H1 (cell line): ENCODE data around the gene FERMT2. TPM values are rescaled to one million over a fixed set of nuclear protein-coding genes. Genes with fewer than 3 reads are reported as not detected.

Experiments used
- CTCF ChIA-PET: fragments of 300-600 bp; sonication (Branson Sonifier 250); formaldehyde crosslinking; loops from one replicate; lab custom pipeline; 2021; ENCODE audit not compliant: partially characterized antibody; lab: Charles Lee
- POLR2A ChIA-PET: fragments of 300-600 bp; sonication (Branson Sonifier 250); formaldehyde crosslinking; loops from one replicate; lab custom pipeline; 2021; ENCODE audit warnings: inconsistent platforms; ENCODE audit not compliant: partially characterized antibody; lab: Charles Lee
- DNase-seq, 2 experiments: peaks; one replicate each; pipeline versions ENCODE4 v3.0.0 to v3.0.0-alpha.2; 2010 to 2022; ENCODE audit warnings: low spot score in 2 of 2, low read depth in 1 of 2, mixed read lengths in 1 of 2
- FAIRE-seq: peaks from 2 replicates; lab custom pipeline; 2011; peaks lifted over from hg19 to GRCh38; lab: Jason Lieb, UNC
- H2AFZ ChIP-seq: 2 replicates; pipeline ENCODE4 v1.8.1; 2012; ENCODE audit warnings: low read length, inconsistent platforms
- H2AK5ac ChIP-seq: 2 replicates; pipeline ENCODE4 v1.6.1; 2013; ENCODE audit warnings: low read depth, low read length
- H2BK120ac ChIP-seq: replicated peaks from 2 replicates; pipeline ENCODE3; 2013; ENCODE audit warnings: low read depth, low read length, inconsistent platforms
- H2BK12ac ChIP-seq: 2 replicates; pipeline ENCODE4 v1.6.1; 2013; ENCODE audit warnings: low read depth, low read length
- H2BK15ac ChIP-seq: 2 replicates; pipeline ENCODE4 v1.6.1; 2013; ENCODE audit warnings: low read length
- H2BK20ac ChIP-seq: 2 replicates; pipeline ENCODE4 v1.6.1; 2013; ENCODE audit warnings: low read length
- H2BK5ac ChIP-seq: 2 replicates; pipeline ENCODE4 v1.6.1; 2013; ENCODE audit warnings: low read depth, low read length
- H3K14ac ChIP-seq: 2 replicates; pipeline ENCODE4 v1.6.1; 2013; ENCODE audit warnings: inconsistent platforms; ENCODE audit not compliant: insufficient read length
- H3K18ac ChIP-seq: 2 replicates; pipeline ENCODE4 v1.6.1; 2013; ENCODE audit warnings: low read length; ENCODE audit errors: extremely low read depth
- H3K23ac ChIP-seq: 2 replicates; pipeline ENCODE4 v1.6.1; 2013; ENCODE audit warnings: inconsistent platforms; ENCODE audit not compliant: insufficient read length
- H3K23me2 ChIP-seq: 2 replicates; pipeline ENCODE4 v1.6.1; 2013; ENCODE audit warnings: low read depth, low read length
- H3K27ac ChIP-seq: 2 replicates; pipeline ENCODE4 v1.6.1; 2011; ENCODE audit warnings: low read depth, low read length, inconsistent platforms
- H3K27me3 ChIP-seq, 4 experiments: replicated peaks in 1 of 4; 1 replicate in 1 of 4; 2 replicates in 3 of 4; pipeline versions ENCODE4 v1.6.1 to v1.8.1; 2011 to 2013; ENCODE audit warnings: low read length in 3 of 4, mild to moderate bottlenecking in 3 of 4, inconsistent platforms in 2 of 4, mixed read lengths in 2 of 4, moderate library complexity in 1 of 4; ENCODE audit not compliant: control insufficient read depth in 3 of 4, insufficient read depth in 3 of 4; ENCODE audit errors: extremely low read depth in 1 of 4
- H3K36me3 ChIP-seq, 4 experiments: 2 replicates each; pipeline versions ENCODE4 v1.6.1 to v1.8.1; 2011 to 2013; ENCODE audit warnings: mild to moderate bottlenecking in 4 of 4, low read length in 3 of 4, moderate library complexity in 2 of 4, control low read depth in 1 of 4, inconsistent platforms in 1 of 4; ENCODE audit not compliant: insufficient read depth in 4 of 4, control insufficient read depth in 2 of 4
- H3K4ac ChIP-seq: replicated peaks from 2 replicates; pipeline ENCODE3; 2013; ENCODE audit warnings: low read length, low read depth, mixed read lengths, inconsistent platforms; ENCODE audit not compliant: insufficient read length
- H3K4me1 ChIP-seq, 4 experiments: replicated peaks in 1 of 4; 1 replicate in 1 of 4; 2 replicates in 3 of 4; pipeline versions ENCODE4 v1.6.1 to v1.8.1; 2011 to 2013; ENCODE audit warnings: low read length in 3 of 4, inconsistent platforms in 2 of 4, mixed read lengths in 1 of 4; ENCODE audit not compliant: insufficient read depth in 4 of 4, control insufficient read depth in 3 of 4
- H3K4me2 ChIP-seq, 2 experiments: 2 replicates each; pipeline versions ENCODE4 v1.6.1 to v1.8.1; 2011 to 2013; ENCODE audit warnings: low read depth in 2 of 2, low read length in 2 of 2, control low read depth in 1 of 2, inconsistent platforms in 1 of 2, mild to moderate bottlenecking in 1 of 2; ENCODE audit not compliant: insufficient read depth in 1 of 2
- H3K4me3 ChIP-seq, 4 experiments: fragments of 200-600, 300-600 bp in 1 of 4; sonication (generic), shearing (Covaris generic), sonication (Bioruptor Twin) in 1 of 4; 2 replicates each; pipeline versions ENCODE4 v1.5.1 to v1.8.1; 2011 to 2016; ENCODE audit warnings: low read length in 4 of 4, low read depth in 3 of 4, control low read depth in 2 of 4, inconsistent platforms in 2 of 4, mild to moderate bottlenecking in 2 of 4, mixed read lengths in 1 of 4, moderate library complexity in 1 of 4; ENCODE audit not compliant: insufficient read depth in 2 of 4; ENCODE audit errors: extremely low read depth in 1 of 4
- H3K56ac ChIP-seq: replicated peaks from 2 replicates; pipeline ENCODE3; 2013; ENCODE audit warnings: low read depth, mild to moderate bottlenecking, mixed read lengths, low read length, inconsistent platforms; ENCODE audit not compliant: insufficient read length
- H3K79me1 ChIP-seq: 2 replicates; pipeline ENCODE4 v1.6.1; 2013; ENCODE audit warnings: low read depth, low read length, control low read depth
- H3K79me2 ChIP-seq, 2 experiments: 2 replicates each; pipeline versions ENCODE4 v1.6.1 to v1.8.1; 2012 to 2013; ENCODE audit warnings: low read length in 2 of 2, mild to moderate bottlenecking in 2 of 2, inconsistent platforms in 1 of 2; ENCODE audit not compliant: insufficient read depth in 2 of 2, control insufficient read depth in 1 of 2
- H3K9ac ChIP-seq, 4 experiments: replicated peaks in 1 of 4; 1 replicate in 1 of 4; 2 replicates in 3 of 4; pipeline versions ENCODE4 v1.6.1 to v1.8.1; 2011 to 2013; ENCODE audit warnings: low read depth in 3 of 4, low read length in 3 of 4, control low read depth in 2 of 4, mild to moderate bottlenecking in 2 of 4, moderate library complexity in 2 of 4, inconsistent platforms in 1 of 4; ENCODE audit errors: extremely low read depth in 1 of 4
- H3K9me3 ChIP-seq, 2 experiments: 2 replicates each; pipeline versions ENCODE4 v1.6.1 to v1.8.1; 2012 to 2013; ENCODE audit warnings: mild to moderate bottlenecking in 2 of 2, moderate library complexity in 2 of 2, control low read depth in 1 of 2, inconsistent platforms in 1 of 2, low read depth in 1 of 2, low read length in 1 of 2, mixed read lengths in 1 of 2; ENCODE audit not compliant: insufficient read depth in 2 of 2
- H4K20me1 ChIP-seq, 2 experiments: replicated peaks in 1 of 2; 2 replicates each; pipeline versions ENCODE3 to v1.8.1; 2011 to 2013; ENCODE audit warnings: inconsistent platforms in 2 of 2, low read length in 2 of 2, mild to moderate bottlenecking in 1 of 2; ENCODE audit not compliant: insufficient read depth in 2 of 2, control insufficient read depth in 1 of 2
- H4K5ac ChIP-seq: 2 replicates; pipeline ENCODE4 v1.6.1; 2013; ENCODE audit warnings: low read length, low read depth, mixed read lengths, inconsistent platforms; ENCODE audit not compliant: insufficient read length
- H4K8ac ChIP-seq: 2 replicates; pipeline ENCODE4 v1.8.0; 2013; ENCODE audit warnings: mild to moderate bottlenecking, moderate library complexity, low read length, inconsistent platforms; ENCODE audit not compliant: insufficient read depth; ENCODE audit errors: extremely low read depth
- H4K91ac ChIP-seq: replicated peaks from 2 replicates; pipeline ENCODE3; 2013; ENCODE audit warnings: low read length, mixed read lengths, inconsistent platforms; ENCODE audit not compliant: insufficient read length
- CBX8 ChIP-seq: fragments of 300-800, 300-1000 bp; sonication (generic); IDR thresholded peaks from 2 replicates; pipeline ENCODE4 v1.7.1; 2016; ENCODE audit warnings: low read depth, low read length, borderline replicate concordance
- POLR2AphosphoS5 ChIP-seq: IDR thresholded peaks from 2 replicates; pipeline ENCODE4 v1.6.1; 2011; ENCODE audit warnings: low read depth, low read length
- SUZ12 ChIP-seq: fragments of 200-600 bp; sonication (generic); IDR thresholded peaks from 2 replicates; pipeline ENCODE4 v1.6.1; 2012; ENCODE audit warnings: mild to moderate bottlenecking, inconsistent platforms, low read length, moderate library complexity, mixed read lengths
- WGBS, 2 experiments: shearing (Covaris generic) in 1 of 2; methylation state at CpG; one replicate each; pipeline versions ENCODE4 v1.1.6 to v1.1.7; 2013 to 2015; ENCODE audit warnings: low lambda C conversion rate in 2 of 2, mixed read lengths in 2 of 2, inconsistent platforms in 1 of 2, low coverage in 1 of 2, missing lambda C conversion rate in 1 of 2; ENCODE audit not compliant: insufficient replicate concordance in 2 of 2, insufficient coverage in 1 of 2, insufficient read length in 1 of 2; ENCODE audit errors: extremely low coverage in 1 of 2, missing lambda C conversion rate in 1 of 2; 5-methylcytosine and 5-hydroxymethylcytosine counted together
- polyA plus RNA-seq, 7 experiments: library from polyadenylated mRNA; depleted of rRNA in 3 of 7; stranded (reverse) in 5 of 7; unstranded in 2 of 7; fragments of >200 nt in 5 of 7; fragments of 200-250 nt in 2 of 7; gene quantifications; 1 replicate in 5 of 7; 2 replicates in 1 of 7; 4 replicates in 1 of 7; pipeline versions ENCODE4 v1.2.1 to v1.2.3, GENCODE V29; 2011 to 2013; ENCODE audit warnings: missing spikeins in 2 of 7, mixed read lengths in 2 of 7
- total RNA-seq: library from RNA; stranded (reverse); fragmentation: NEBNext Ultra II Directional; extraction: Animal tissue kit (Norgen Biotek cat#: 25700); gene quantifications from 2 replicates; pipeline ENCODE4 v1.2.1, GENCODE V29; 2021

FERMT2 gene
- total and polyA plus RNA-seq, 2 of the 8 experiments (the other 6 are each of a cell fraction or from before 2014, with no cell fraction given): 53.3 to 142 TPM

DNA sequence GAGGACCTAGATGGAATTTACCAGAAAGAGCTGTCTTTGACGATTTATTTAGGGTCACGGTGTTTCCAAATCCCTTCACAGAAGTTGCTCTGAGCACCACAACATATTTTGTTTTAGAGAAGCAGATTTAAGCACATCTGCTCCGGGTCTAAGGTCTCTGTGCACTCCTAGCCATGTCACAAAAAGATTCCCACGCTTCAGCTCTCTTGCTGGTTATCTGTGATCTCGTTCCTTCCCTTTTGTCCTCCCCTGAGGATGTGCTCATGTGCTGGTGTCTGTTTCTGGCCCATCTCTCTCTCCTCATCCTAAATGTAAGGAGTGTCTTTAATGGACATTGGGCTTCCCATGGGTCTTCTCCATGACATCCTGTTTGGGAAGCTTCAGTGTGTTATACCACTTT is 105.8 kb downstream of the FERMT2 start:
- H4K5ac ChIP-seq: no peak overlapping the region
- H3K18ac ChIP-seq: peak overlapping the region; percentile 17; the same call in 1 of the 2 replicates
- H3K14ac ChIP-seq: no peak overlapping the region
- no peaks in the 10 kb centered on the region for H3K27me3 ChIP-seq
- H3K9ac ChIP-seq: no peak overlapping the region
- no peak overlapping the region for H2AK5ac ChIP-seq
- H3K79me2 ChIP-seq: no peaks in the 10 kb centered on the region
- peak overlapping the region; percentile 43 for H2AFZ ChIP-seq
- H4K20me1 ChIP-seq: no peaks in the 10 kb centered on the region
- H2BK20ac ChIP-seq: peak overlapping the region; percentile 98
- H3K4me2 ChIP-seq: peak overlapping the region in 1 of 2 experiments; percentile 7; a peak in 1 of 4 replicates
- H3K4ac ChIP-seq: no peak overlapping the region
- ChIA-PET POLR2A (interaction anchor here (0.9 to 1.4 kb wide), 2 partner anchors 106 to 107 kb away, joined by 3 to 4 read pairs; partner anchors contain the start of gene FERMT2), CTCF (interaction anchor here (0.8 to 1.3 kb wide), 3 partner anchors 21 to 306 kb away, joined by 3 to 4 read pairs (median 4); no protein-coding TSS in a partner anchor)
- no peaks in the 10 kb centered on the region for H3K36me3 ChIP-seq
- H2BK15ac ChIP-seq: 0 out of 2 replicates have a peak overlapping the region, but pooled peaks have one; percentile 53
- DNase-seq (no peak), FAIRE-seq (no peak)
- peak overlapping the region; percentile 72; the same call in 1 of the 2 replicates for H2BK12ac ChIP-seq
- peaks cover 0 to 5% (median 3%) of the 10 kb centered on the region in 4 experiments; a peak in 3 of 7 replicates for H3K4me1 ChIP-seq
- peak overlapping the region; percentile 30; the same call in 1 of the 2 replicates for H2BK5ac ChIP-seq
- H3K23me2 ChIP-seq: no peaks in the 10 kb centered on the region
- H4K91ac ChIP-seq: peak overlapping the region; percentile 11
- TF ChIP-seq POLR2AphosphoS5 (no peak), SUZ12 (no peak), CBX8 (no peak)
- no peak overlapping the region for H3K4me3 ChIP-seq
- no peak overlapping the region for H2BK120ac ChIP-seq
- 81% methylated on average over 5 of the region's 5 CpGs; no CpG with 5 or more reads in 1 of the 2 experiments for WGBS, 2 experiments
- H3K79me1 ChIP-seq: no peaks in the 10 kb centered on the region
- H3K27ac ChIP-seq: no peak overlapping the region
- H3K56ac ChIP-seq: no peak overlapping the region
- H3K9me3 ChIP-seq: no peaks in the 10 kb centered on the region
- no peak overlapping the region for H4K8ac ChIP-seq
- H3K23ac ChIP-seq: no peak overlapping the region
